ENCODE results near the gene AMZ2. TPM values are rescaled to one million over a fixed set of nuclear protein-coding genes. Genes with fewer than 3 reads are reported as not detected.

AMZ2 gene
- polyA plus RNA-seq, 3 donors = 34.0 to 67.6 (median 67.2) TPM

- intact Hi-C loops (cut with micrococcal nuclease) = loop anchor here (1.0 to 5.0 kb wide), 3 partner anchors 21 to 57 kb away; partner anchors contain the start of gene AMZ2 (in 1 of the 2)
- Mint-ChIP-seq H3K27ac (peak overlapping the region; percentile 91 to 97 (median 96)), H3K4me3 (peak overlapping the region; percentile 77 to 87), H3K27me3 (ENCODE audit: low read depth in 3 of 3) (peaks cover 0 to 2% (median 2%) of the 10 kb centered on the region in 3 donors), H3K9me3 (peaks cover 0 to 2% (median 0%) of the 10 kb centered on the region in 7 donors), H3K4me1 (peaks cover 66% of the 10 kb centered on the region), H3K36me3 (peaks cover 17 to 23% of the 10 kb centered on the region in 2 donors)
- WGBS (ENCODE audit: insufficient coverage) = under 1% methylated on average over 67 of the region's 76 CpGs
- Histone ChIP-seq H3K79me2 (ENCODE audit: insufficient read depth, low read length) (peaks cover 51% of the 10 kb centered on the region), H3K9ac (ENCODE audit: insufficient read depth, low read length, poor library complexity, severe bottlenecking) (peak overlapping the region; percentile 100), H3K27me3 (ENCODE audit: control insufficient read depth in 2 of 2, insufficient read depth in 2 of 2, low read length in 2 of 2) (no peaks in the 10 kb centered on the region), H3K9me3 (replicated peaks in 1 of 2; ENCODE audit: control insufficient read depth in 1 of 2, insufficient read depth in 1 of 2, low read length in 2 of 2) (no peaks in the 10 kb centered on the region), H3K36me3 (replicated peaks in 1 of 2; ENCODE audit: control insufficient read depth in 1 of 2, insufficient read depth in 2 of 2, low read length in 2 of 2) (no peaks in the 10 kb centered on the region), H2AFZ (ENCODE audit: insufficient read depth, low read depth, low read length, poor library complexity, severe bottlenecking) (peak overlapping the region; percentile 55), H4K20me1 (ENCODE audit: insufficient read depth, low read length) (no peaks in the 10 kb centered on the region), H3K27ac (ENCODE audit: low read depth in 1 of 2, low read length in 2 of 2) (peak overlapping the region; percentile 96 to 97), H3K4me3 (replicated peaks in 1 of 3; ENCODE audit: low read depth in 2 of 3, low read length in 3 of 3) (peak overlapping the region; percentile 55 to 97 (median 87)), H3K4me2 (replicated peaks; ENCODE audit: extremely low read depth, low read length, poor library complexity, severe bottlenecking) (peak overlapping the region; percentile 79), H3K4me1 (ENCODE audit: control insufficient read depth in 1 of 2, insufficient read depth in 2 of 2, low read length in 2 of 2) (peaks cover 76 to 82% of the 10 kb centered on the region in 2 donors)
- TF ChIP-seq CTCF (IDR thresholded peaks at IDR 0.05) = no peak
- DNase-seq = peak; percentile 96 to 99 (median 99)
Measured at GRCh38 chr17:68291836-68292688, 44.2 kb downstream of the AMZ2 start.

DNA sequence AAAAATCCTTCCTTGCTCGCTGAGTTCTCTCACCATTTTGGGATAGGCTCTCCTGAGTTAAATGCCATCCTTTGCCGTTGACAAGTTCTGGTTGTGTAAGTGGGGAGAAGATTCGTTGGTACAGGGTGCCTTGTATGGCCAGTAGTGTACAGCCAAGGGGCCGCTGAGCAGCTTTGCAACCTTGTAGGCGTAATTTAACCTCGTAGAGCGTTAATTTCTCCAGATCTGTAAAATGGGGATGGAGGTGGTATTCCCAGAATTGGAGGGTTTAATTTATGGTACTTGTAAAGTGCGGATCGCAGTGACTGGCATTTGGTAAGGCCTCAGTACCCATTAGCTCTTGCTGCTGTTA is 44.8 kb downstream of the AMZ2 start:
- peak overlapping the region; percentile 43 to 97 (median 55) for H3K4me3 ChIP-seq (replicated peaks in 1 of 3; ENCODE audit: low read depth in 2 of 3, low read length in 3 of 3)
- Mint-ChIP-seq H3K27ac (peak overlapping the region; percentile 91 to 97 (median 96)), H3K36me3 (peaks cover 14 to 17% of the 10 kb centered on the region in 2 donors), H3K9me3 (peaks cover 0 to 2% (median 0%) of the 10 kb centered on the region in 7 donors), H3K4me3 (peak overlapping the region; percentile 77 to 87), H3K27me3 (ENCODE audit: low read depth in 3 of 3) (peaks cover 0 to 2% (median 2%) of the 10 kb centered on the region in 3 donors), H3K4me1 (peaks cover 66% of the 10 kb centered on the region)
- no peaks in the 10 kb centered on the region for H3K9me3 ChIP-seq (replicated peaks in 1 of 2; ENCODE audit: control insufficient read depth in 1 of 2, insufficient read depth in 1 of 2, low read length in 2 of 2)
- peak overlapping the region; percentile 55 for H2AFZ ChIP-seq (ENCODE audit: insufficient read depth, low read depth, low read length, poor library complexity, severe bottlenecking)
- H4K20me1 ChIP-seq (ENCODE audit: insufficient read depth, low read length) = no peaks in the 10 kb centered on the region
- peaks cover 45% of the 10 kb centered on the region for H3K79me2 ChIP-seq (ENCODE audit: insufficient read depth, low read length)
- H3K27me3 ChIP-seq (ENCODE audit: control insufficient read depth in 2 of 2, insufficient read depth in 2 of 2, low read length in 2 of 2) = no peaks in the 10 kb centered on the region
- intact Hi-C loops (cut with micrococcal nuclease) = loop anchor here in 1 of 2 donors (5.0 kb wide), 1 partner anchor 45 kb away; the partner anchor contains the start of gene AMZ2
- TF ChIP-seq CTCF (IDR thresholded peaks at IDR 0.05) = no peak
- peak overlapping the region; percentile 79 for H3K4me2 ChIP-seq (replicated peaks; ENCODE audit: extremely low read depth, low read length, poor library complexity, severe bottlenecking)
- 53% methylated on average over 7 of the region's 9 CpGs for WGBS (ENCODE audit: insufficient coverage)
- peaks cover 76 to 82% of the 10 kb centered on the region in 2 donors for H3K4me1 ChIP-seq (ENCODE audit: control insufficient read depth in 1 of 2, insufficient read depth in 2 of 2, low read length in 2 of 2)
- peak overlapping the region; percentile 96 to 97 for H3K27ac ChIP-seq (ENCODE audit: low read depth in 1 of 2, low read length in 2 of 2)
- H3K9ac ChIP-seq (ENCODE audit: insufficient read depth, low read length, poor library complexity, severe bottlenecking) = peak overlapping the region; percentile 100
- H3K36me3 ChIP-seq (replicated peaks in 1 of 2; ENCODE audit: control insufficient read depth in 1 of 2, insufficient read depth in 2 of 2, low read length in 2 of 2) = no peaks in the 10 kb centered on the region
- no peak for DNase-seq
